T1000 (cell line): ENCODE data around the gene TNPO2.
"Not testable (repeated sequence)": the region's sequence is repeated elsewhere in the genome, so short reads cannot be mapped to it uniquely, and the experiment has no call there.

Source experiments
- DNase-seq: peaks from one replicate; lab custom pipeline; 2025; ENCODE audit warnings: mixed read lengths; lab: John Stamatoyannopoulos, UW

The TNPO2 gene

GRCh38 chr19:12705169-12705568 is 18.6 kb downstream of the TNPO2 start:
- DNase-seq, result no peak

DNA sequence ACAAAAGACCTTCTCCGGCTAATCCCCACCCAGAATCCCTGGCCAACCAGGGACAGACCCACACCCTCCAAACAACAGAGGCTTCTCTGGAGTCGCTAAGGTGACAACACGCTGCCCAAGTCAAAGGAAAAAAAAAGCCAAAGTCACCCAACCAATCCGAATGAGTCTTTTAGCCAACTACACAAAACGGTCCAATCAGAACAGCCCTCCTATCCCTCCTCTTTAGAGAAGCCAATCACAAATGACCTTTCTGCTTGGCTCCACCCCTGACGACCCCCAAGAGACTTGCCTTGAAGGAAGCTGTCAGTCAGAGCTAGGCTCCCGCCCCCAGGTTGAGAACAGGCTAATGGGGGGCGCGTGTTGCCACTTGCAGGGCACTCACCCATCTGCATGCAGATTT is 20.7 kb downstream of the TNPO2 start:
- DNase-seq, result no peak

DNA sequence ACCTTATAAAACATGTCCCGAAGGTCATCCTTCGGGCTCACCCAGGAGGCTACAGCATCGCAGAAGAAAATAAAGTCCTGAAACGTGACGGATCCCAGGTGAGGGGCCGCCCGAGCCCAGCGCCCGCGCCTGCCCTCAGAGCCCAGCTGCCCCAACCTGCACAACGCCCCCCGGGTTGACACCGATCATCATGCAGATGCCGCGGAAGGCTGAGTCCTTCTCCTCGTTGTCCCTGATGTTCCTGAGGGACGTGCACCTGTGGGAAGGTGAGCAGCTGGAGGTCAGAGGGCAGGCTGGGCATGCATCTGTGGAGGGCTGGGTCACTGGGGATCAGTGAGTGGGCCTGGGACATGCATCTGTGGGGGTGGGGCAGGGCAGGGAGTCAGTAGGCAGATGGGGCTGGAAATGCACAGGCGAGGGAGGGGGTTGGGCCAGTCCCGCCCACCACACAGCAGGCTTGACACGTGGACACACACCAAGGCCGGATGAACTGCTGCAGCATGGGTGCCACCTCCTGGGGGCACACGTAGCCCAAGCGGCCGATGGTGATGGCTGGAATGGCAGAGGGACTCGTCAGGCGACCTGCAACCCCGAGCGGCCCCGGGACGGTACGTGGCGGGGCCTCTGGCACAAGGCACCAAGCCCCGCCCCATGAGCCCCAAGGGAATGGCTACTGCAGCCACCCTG is 22.0 kb downstream of the TNPO2 start:
- no peak for DNase-seq

GRCh38 chr19:12698138-12698537 is 25.6 kb downstream of the TNPO2 start:
- no peak for DNase-seq

DNA sequence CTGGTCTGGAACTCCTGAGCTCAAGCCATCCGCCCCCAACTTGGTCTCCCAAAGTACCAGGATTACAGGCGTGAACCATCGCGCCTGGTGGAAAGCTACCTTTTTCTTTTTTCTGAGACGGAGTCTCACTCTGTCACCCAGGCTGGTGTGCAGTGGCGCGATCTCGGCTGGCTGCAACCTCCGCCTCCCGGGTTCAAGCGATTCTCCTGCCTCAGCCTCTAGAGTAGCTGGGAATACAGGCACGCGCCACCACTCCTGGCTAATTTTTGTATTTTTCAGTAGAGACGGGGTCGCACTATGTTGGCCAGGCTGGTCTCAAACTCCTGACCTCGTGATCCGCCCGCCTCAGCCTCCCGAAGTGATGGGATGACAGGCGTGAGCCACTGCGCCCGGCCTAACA is 26.3 kb downstream of the TNPO2 start:
- not testable (repeated sequence) for DNase-seq

GRCh38 chr19:12696366-12697335 is 27.1 kb downstream of the TNPO2 start, which contains the start of gene FBXW9:
FBXW9 (minus strand) TSS chr19:12696631; CDS start chr19:12696581, 50 bp downstream.
- DNase-seq, result peak; percentile 84

DNA sequence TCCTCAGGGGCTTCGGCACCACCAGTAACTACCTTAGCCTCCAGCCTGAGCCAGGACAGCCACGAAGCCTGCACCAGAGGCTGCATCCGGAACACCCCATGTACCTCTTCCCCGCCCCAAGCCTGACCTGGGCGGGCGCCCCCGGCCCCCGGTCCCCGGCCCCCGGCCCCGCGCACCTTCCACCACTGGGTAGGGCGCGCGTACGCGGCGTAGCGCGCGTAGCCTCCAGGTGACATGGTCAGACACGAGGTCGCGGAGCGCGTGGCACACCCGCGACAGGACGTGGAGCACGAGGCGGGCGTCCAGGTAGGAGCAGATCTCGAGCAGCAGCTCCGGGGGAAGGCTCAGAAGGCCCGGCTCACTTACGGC is 27.8 kb downstream of the TNPO2 start:
- no peak for DNase-seq

GRCh38 chr19:12695514-12695913 is 28.2 kb downstream of the TNPO2 start:
- no peak for DNase-seq

GRCh38 chr19:12695096-12695495 is 28.6 kb downstream of the TNPO2 start:
- DNase-seq, result no peak

DNA sequence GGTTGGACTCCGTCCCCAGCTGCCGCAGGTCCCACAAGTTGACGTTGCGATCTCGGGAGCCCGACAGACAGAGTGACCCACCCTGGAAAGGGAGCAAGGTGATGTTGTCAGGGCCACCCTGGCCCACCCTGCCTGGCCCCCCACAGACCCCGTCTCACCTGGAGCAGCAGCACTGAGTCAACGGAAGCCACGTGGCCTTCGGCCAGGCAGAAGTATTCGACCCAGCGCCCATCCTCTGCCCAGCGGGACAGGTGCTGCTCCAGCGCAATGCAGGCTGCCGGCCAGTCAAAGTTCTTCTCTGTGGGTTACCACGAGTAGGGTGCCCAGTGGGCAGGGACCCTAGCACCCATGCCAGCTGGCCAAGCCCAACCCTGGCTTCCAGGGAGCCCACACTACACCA is 29.1 kb downstream of the TNPO2 start:
- DNase-seq, result no peak

DNA sequence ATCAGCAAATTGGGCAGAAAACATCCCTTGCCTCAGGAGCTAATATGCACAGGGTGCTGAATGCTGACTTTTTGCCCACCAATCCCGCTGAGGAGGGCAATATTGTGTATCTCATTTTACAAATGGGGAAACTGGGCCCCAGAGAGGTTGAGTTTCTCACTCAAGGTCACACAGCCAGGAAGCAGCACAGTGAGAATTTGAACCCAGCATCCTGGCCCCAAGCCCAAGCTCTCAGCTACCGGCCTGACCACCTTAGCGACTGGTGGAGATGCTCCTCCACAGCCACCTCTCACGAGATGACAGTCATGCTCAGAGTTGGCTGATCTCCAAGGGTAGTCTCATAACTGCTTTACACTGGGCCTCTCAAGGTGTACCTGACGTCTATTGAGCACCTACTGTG is 30.8 kb downstream of the TNPO2 start:
- no peak for DNase-seq

GRCh38 chr19:12689581-12690216 is 34.0 kb downstream of the TNPO2 start:
- no peak for DNase-seq

GRCh38 chr19:12689012-12689411 is 34.7 kb downstream of the TNPO2 start:
- DNase-seq, result no peak

DNA sequence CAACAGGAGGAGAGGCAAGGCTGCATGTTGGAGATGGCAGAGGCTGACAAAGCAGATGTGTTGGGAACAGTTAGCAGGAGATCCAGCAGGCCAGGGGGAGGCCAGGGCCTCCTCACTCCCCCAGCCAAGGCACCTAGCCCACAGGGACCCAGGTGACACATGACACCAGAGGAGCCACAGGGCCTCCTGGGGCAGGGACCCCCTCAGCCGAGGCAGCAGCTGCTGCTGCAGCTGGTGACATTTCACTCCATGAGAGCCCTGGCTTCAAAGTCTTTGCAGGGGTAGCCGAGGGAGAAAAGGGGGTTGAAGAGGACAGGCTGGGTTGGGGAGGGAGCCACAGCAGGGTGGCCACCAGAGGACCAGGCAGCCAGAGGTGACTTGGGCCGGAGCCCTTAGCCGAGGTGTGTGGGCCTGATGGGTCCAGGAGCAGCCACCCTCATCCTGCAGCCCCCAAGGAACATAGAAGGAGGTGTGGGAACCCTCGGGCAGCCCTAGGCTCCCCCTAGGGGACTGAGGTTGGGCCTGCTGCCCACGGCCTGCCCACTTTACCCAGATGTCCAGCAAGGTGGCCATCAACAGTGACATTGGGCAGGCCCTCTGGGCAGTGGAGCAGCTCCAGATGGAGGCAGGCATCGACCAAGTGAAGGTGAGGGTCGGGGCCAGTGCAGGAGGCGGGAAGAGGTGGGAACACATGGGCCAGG is 36.1 kb downstream of the TNPO2 start, which contains the start of gene GNG14:
Gene GNG14 (plus strand): TSS at position 503 of the 701 bp plus-strand sequence. CDS start 51 bp downstream, at position 554.
- DNase-seq, result no peak

DNA sequence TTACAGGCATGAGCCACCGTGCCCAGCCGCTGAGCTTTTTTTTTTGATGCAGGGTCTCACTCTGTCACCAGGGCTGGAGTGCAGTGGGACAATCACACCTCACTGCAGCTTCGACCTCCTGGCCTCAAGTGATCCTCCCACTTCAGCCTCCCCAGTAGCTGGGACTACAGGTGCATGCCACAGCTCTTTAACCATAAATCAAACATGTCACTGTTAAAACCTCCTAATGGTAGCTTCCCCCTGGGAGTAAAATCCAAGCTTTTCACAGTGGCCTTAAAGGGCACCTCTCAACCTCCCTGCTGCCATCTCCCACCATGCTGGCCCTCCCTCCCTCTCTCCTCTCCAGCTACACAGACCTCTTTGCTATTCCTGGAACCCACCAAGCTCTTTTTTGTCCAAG is 37.9 kb downstream of the TNPO2 start:
- DNase-seq, result no peak

DNA sequence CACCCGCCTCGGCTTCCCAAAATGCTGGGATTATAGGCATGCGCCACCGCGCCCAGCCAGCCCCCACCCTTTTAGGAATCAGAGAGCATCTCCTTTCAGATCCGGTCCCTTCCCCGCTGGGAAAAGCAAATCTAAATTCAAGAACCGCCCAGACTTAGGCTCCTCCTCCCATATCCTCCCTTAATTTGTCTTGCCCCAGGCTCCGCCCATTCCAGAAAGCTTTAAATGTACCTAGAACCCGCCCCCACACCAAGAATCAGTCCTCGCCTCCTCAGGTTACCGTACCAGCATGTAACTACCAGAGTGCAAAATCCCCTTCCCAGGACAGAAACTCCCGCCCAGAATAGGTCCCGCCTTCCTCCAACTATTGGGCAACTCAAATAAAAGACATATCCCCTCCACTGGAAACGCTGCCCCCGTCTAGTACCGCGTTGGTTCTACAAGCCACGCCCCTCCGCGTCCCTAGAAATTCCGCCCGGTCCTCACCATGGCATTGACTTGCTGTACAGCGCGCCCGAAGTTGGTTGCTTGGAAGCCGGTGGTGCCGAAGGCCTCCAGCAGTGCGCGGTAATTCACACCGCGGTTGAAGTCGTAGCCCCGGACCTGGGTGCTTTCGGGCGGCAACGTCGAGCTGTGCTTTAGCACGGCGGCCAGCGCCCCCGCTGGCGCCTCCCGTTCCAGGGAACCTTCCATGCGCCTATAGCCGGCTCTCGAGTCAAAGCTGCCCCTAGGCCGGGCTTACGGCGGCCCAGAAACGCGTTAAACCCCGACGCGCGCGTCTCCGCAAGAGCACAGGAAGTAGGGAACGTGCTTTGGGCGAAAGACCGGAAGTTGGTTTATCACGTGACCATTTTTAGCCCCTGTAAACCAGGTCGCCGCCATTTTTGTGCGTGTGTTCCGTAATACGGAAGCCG is 42.4 kb downstream of the TNPO2 start, which contains the start of gene DHPS:
Gene DHPS (minus strand): TSS at position 807 of the 914 bp plus-strand sequence. CDS start 114 bp downstream, at position 693.
- peak; percentile 85 for DNase-seq

DNA sequence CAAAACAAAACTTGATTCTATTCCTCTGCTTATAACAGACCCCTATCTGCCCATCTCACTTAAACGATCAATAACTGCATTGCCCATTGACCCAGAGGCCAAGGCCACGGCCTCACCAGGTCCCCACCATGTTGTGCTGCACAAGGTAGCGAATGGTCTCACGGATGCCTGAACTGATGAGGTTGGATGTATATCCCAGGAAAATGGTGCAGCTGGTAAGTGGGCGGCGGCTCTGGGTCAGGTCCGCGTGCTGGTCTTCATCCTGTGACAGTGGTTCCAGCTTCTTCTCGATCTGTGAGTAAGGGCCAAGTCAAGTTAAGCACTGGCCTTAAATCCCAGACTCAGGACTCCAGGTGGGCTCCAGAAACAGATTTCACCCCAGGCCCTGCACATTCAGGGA is 43.7 kb downstream of the TNPO2 start:
- DNase-seq, result no peak

DNA sequence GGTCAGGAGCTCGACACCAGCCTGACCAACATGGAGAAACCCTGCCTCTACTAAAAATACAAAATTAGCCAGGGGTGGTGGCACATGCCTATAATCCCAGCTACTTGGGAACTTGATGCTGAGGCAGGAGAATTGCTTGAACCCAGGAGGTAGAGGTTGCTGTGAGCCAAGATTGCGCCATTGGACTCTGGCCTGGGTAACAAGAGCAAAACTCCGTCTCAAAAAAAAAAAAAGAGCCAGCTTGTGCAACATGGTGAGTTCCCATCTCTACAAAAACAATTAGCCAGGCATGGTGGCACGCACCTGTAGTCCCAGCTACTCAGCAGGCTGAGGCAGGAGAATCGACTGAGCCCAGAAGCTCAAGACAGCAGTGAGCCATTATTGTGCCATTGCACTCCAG is 45.7 kb downstream of the TNPO2 start:
- not testable (repeated sequence) for DNase-seq

GRCh38 chr19:12676928-12677327 is 46.8 kb downstream of the TNPO2 start:
- DNase-seq, result no peak

DNA sequence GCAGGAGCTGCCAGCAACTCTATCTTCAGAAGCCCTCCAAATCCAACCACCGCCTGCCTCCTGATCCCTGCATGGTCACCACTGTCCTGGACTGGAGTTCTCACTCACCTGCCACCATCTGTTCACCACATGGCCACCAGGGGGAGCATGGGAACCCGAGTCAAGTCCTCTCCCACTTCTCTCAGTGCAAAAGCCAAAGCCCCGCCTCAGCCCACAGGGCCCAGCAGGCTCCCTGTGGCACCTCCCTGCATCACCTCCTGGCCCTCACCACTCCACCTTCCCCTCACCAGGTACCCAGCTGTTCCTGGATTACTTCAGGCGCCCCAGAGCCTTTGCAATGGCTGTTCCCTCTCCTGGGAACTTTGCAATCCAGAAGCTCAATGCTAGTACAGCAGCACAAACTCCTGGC is 47.3 kb downstream of the TNPO2 start:
- DNase-seq, result peak; percentile 38

GRCh38 chr19:12675940-12676339 is 47.8 kb downstream of the TNPO2 start:
- no peak for DNase-seq
